Panc1 (cell line): ENCODE results near the gene G6PC2.

ENCODE experiments used
- CTCF ChIP-seq: fragments of 450-650 bp; IDR thresholded peaks from 2 replicates; pipeline ENCODE4 v1.5.1; 2017; ENCODE audit warnings: mild to moderate bottlenecking
- POLR2AphosphoS5 ChIP-seq: IDR thresholded peaks from 2 replicates; pipeline ENCODE4 v1.6.1; 2012; ENCODE audit warnings: mild to moderate bottlenecking, low read depth, low read length, moderate library complexity
- REST ChIP-seq, 2 experiments: IDR thresholded peaks; 2 replicates each; pipeline ENCODE4 v1.6.1; 2011 to 2012; ENCODE audit warnings: low read depth in 2 of 2, control low read depth in 1 of 2, low read length in 1 of 2, mild to moderate bottlenecking in 1 of 2, moderate library complexity in 1 of 2; ENCODE audit not compliant: insufficient read depth in 1 of 2
- SIN3A ChIP-seq: IDR thresholded peaks from 2 replicates; pipeline ENCODE4 v1.6.1; 2012; ENCODE audit warnings: low read depth, mild to moderate bottlenecking, low read length, moderate library complexity, borderline replicate concordance; ENCODE audit not compliant: insufficient read depth
- TCF7L2 ChIP-seq: IDR thresholded peaks from 2 replicates; pipeline ENCODE4 v1.6.1; 2011; ENCODE audit warnings: mild to moderate bottlenecking, low read depth, low read length, inconsistent platforms

GRCh38 chr2:168852481-168852880, 48.6 kb upstream of the G6PC2 start:
- TF ChIP-seq POLR2AphosphoS5, result no peak
- no peak for TF ChIP-seq CTCF
- TF ChIP-seq REST (IDR thresholded peaks at IDR 0.05; ENCODE audit: insufficient read depth in 1 of 2, low read depth in 2 of 2, low read length in 1 of 2), result no peak
- TF ChIP-seq TCF7L2, result no peak
- TF ChIP-seq SIN3A, result no peak
